HG03575 (cell line): ENCODE measurements around the gene DGKB.

Experiments used
- ATAC-seq: cut with Tn5 transposase; IDR thresholded peaks from one replicate; pipeline ENCODE4 v1.9.1; 2021; ENCODE audit not compliant: unreplicated experiment, insufficient number of reproducible peaks, low FRiP score; ENCODE audit errors: extremely low read depth

Gene DGKB

DNA sequence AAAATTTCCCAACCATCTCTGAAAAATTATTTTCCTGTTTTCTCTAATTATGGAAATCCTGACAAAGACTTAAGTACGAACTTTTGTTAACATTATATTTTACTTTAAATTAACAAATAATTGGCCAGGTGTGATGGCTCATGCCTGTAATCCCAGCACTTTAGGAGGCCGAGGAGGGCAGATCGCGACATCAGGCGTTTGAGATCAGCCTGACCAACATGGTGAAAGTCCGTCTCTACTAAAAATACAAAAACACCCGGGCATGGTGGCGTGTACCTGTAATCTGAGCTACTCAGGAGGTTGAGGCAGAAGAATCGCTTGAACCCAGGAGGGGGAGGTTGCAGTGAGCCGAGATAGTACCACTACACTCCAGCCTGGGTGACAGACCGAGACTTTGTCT lies 32.2 kb downstream of the DGKB start:
- ATAC-seq, result no peak

DNA sequence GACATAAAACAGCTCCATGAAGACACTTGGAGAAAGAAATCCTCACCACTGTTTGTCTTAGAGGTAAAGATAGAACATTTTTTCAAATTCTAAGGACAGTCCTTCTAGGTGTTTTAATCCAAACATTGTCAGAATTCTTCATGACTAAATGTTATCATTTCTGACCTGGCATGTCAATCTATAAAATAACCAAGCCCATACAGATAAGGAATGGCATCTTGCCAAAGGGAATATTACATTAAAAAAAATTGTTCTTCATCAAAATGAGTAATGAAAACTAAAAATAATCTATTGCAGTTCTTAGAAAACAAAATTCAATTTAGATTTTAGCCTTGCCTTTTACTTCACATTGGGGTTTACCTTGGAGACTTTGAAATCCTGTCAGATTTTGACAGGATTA lies 33.6 kb downstream of the DGKB start:
- ATAC-seq, result no peak

- no peak for ATAC-seq
These were observed 41.1 kb downstream of the DGKB start for GRCh38 chr7:14861456-14861855.

GRCh38 chr7:14859267-14859666 lies 43.3 kb downstream of the DGKB start:
- no peak for ATAC-seq

GRCh38 chr7:14858866-14859265 lies 43.7 kb downstream of the DGKB start:
- no peak for ATAC-seq

- ATAC-seq, result no peak
These were observed 44.1 kb downstream of the DGKB start for GRCh38 chr7:14858410-14858809.

- no peak for ATAC-seq
These were observed 47.3 kb downstream of the DGKB start for GRCh38 chr7:14855033-14855794.

GRCh38 chr7:14854471-14854870 lies 48.1 kb downstream of the DGKB start:
- ATAC-seq, result no peak

- ATAC-seq, result no peak
These were observed 50.9 kb downstream of the DGKB start for GRCh38 chr7:14851610-14852009.

GRCh38 chr7:14850039-14850438 lies 52.5 kb downstream of the DGKB start:
- no peak for ATAC-seq

DNA sequence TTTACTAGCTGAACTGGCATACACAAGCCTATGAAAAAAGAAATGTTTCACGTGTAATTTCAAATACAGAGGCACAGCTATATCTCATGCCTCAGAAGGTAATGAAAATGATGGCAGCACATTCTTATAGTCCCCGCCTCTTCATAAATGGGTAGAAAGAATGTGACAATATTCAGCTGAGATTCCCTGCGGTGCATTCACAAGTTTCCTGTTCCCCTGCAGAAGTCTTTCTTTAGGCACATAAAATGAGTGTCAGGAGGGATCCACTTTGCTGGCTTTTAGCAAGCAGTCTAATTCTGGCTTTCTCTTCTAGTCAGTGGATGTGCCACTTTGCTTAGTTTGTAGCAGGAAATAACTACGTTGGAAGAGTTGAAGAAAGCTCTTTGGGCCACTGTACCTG lies 56.1 kb downstream of the DGKB start:
- no peak for ATAC-seq

GRCh38 chr7:14843755-14844154 lies 58.8 kb downstream of the DGKB start:
- no peak for ATAC-seq

DNA sequence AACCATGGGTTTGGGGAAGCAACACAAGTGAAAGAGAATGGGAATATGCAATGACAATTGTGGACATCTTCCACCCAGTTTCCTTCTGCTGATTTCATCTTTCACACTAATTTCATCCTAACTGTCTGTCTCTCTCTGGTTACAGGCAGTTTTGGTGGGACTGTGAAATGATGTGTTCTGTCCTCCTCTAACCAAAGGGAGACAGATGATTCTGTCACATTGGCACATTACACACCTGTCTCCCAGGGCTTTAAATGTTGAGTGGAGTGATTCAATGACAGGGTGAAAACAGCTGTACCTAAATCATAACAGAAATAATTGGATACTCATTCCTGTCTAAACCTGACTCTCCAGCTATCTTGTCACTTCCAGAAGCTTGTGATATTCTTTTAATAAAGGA lies 60.0 kb downstream of the DGKB start:
- ATAC-seq, result no peak

DNA sequence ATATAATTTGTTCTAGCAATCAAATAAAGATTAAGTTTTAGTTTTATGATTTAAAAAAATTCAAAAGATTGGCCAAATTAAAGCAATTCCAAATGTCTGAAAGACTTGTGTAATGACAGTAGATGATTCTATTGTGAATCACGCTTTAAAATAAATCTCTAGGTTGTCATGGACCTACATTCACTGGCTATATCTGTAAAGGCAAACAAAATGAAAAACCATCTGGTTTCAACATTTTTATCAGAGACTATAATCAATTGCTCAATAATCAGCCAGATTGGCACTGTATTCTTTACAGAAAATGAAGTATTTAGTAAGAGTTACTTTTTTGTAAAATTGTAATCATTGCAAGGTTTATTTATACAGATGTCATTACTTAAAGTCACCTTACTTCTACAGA lies 60.7 kb downstream of the DGKB start:
- ATAC-seq, result no peak

DNA sequence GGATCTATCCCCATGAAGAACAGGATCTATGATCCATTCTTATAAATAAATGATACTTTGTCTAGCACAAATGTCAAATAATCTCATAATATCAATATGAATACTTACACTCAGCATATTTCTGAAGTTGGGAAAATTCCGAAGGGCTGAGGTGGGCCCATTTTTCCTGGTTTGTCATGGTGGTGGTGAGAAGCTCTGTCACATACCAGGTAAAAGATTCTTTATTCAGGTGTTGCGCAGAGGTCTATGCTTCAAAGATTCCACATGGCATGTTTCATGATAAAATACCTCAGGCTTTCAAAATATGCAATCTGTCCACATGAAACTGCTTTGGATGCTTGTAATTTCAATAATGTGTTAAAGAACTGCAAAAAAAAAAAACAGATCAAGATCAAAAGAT lies 61.5 kb downstream of the DGKB start:
- ATAC-seq, result no peak

GRCh38 chr7:14839307-14839706 lies 63.2 kb downstream of the DGKB start:
- no peak for ATAC-seq

- ATAC-seq, result no peak
These were observed 65.3 kb downstream of the DGKB start for GRCh38 chr7:14837216-14837615.

GRCh38 chr7:14836571-14837189 lies 65.9 kb downstream of the DGKB start:
- ATAC-seq, result no peak

DNA sequence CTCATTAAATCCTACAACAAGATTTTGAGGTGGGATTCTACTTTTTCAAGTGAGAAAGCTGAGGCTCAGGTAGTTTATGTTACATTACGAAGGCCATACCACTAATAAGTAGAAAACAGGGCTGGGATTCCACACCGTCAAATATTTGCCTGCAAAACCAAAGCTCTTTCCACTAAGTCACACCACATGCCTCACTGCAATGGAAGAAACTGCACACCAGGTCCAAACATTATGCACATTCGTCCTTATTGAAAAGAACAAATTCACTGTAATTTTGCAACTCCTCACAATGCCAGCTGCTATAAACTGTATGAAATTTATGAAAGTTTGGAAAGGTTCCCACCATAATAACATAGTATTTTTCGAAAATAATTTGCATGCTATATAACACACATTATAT lies 66.5 kb downstream of the DGKB start:
- ATAC-seq, result no peak

GRCh38 chr7:14835384-14835783 lies 67.2 kb downstream of the DGKB start:
- no peak for ATAC-seq

DNA sequence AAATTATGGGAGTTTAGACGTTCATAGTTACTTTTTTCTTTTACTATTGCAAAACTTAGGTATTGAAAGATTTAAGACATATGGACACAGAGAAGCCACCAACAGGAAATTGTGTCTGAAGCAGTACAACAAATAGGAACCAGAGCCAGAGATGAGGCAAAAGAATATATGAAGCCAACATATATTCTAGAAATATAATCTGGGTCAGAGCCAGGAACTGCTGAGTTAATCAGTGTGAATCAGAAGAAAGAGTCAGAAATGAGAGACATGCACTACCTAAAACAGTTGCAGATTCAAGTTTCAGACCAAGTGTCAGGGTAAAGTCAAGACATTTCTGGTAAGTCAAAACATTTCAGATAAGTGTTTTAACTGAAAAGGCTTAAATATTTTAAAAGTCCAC lies 67.7 kb downstream of the DGKB start:
- ATAC-seq, result no peak
